Liver (tissue), 9 donors: ENCODE results near the gene MLH1. TPM values are rescaled to one million over a fixed set of nuclear protein-coding genes. Genes with fewer than 3 reads are reported as not detected.

Source experiments
- DNase-seq: peaks from one replicate; pipeline ENCODE4 v3.0.0-alpha.2; 2017; ENCODE audit warnings: low spot score
- H3K27ac ChIP-seq, 2 donors: one replicate each; pipeline ENCODE4 v1.7.0; 2013; ENCODE audit warnings: inconsistent platforms in 2 of 2, low read length in 2 of 2, control low read depth in 1 of 2, low read depth in 1 of 2, mild to moderate bottlenecking in 1 of 2
- H3K27me3 ChIP-seq, 4 donors: one replicate each; pipeline versions ENCODE4 v1.6.1 to v1.7.0; 2013; ENCODE audit warnings: low read length in 3 of 4, inconsistent platforms in 1 of 4, mild to moderate bottlenecking in 1 of 4, moderate library complexity in 1 of 4; ENCODE audit not compliant: control insufficient read depth in 4 of 4, insufficient read depth in 4 of 4
- H3K36me3 ChIP-seq, 4 donors: one replicate each; pipeline versions ENCODE4 v1.6.1 to v1.7.0; 2013; ENCODE audit warnings: low read length in 3 of 4, mild to moderate bottlenecking in 3 of 4, low read depth in 1 of 4, moderate library complexity in 1 of 4; ENCODE audit not compliant: control insufficient read depth in 4 of 4, insufficient read depth in 3 of 4
- H3K4me1 ChIP-seq, 4 donors: one replicate each; pipeline versions ENCODE4 v1.6.1 to v1.7.0; 2013; ENCODE audit warnings: low read length in 3 of 4, mild to moderate bottlenecking in 3 of 4, moderate library complexity in 1 of 4; ENCODE audit not compliant: control insufficient read depth in 4 of 4, insufficient read depth in 4 of 4
- H3K4me3 ChIP-seq, 3 donors: one replicate each; pipeline versions ENCODE4 v1.6.1 to v1.7.0; 2013; ENCODE audit warnings: low read length in 3 of 3, control low read depth in 1 of 3, low read depth in 1 of 3, mild to moderate bottlenecking in 1 of 3
- H3K9ac ChIP-seq, 2 donors: one replicate each; pipeline ENCODE4 v1.7.0; 2013; ENCODE audit warnings: low read length in 2 of 2, mild to moderate bottlenecking in 2 of 2, moderate library complexity in 2 of 2, control low read depth in 1 of 2, low read depth in 1 of 2
- H3K9me3 ChIP-seq, 4 donors: one replicate each; pipeline versions ENCODE4 v1.6.1 to v1.7.0; 2013; ENCODE audit warnings: low read length in 3 of 4; ENCODE audit not compliant: control insufficient read depth in 4 of 4
- CTCF ChIP-seq: fragments of 150-350 bp; IDR thresholded peaks from 2 replicates; pipeline ENCODE4 v1.5.1; 2017; ENCODE audit warnings: improper control_type of control experiment, low read depth, low read length; ENCODE audit not compliant: missing input control
- EGR1 ChIP-seq, 2 donors: IDR thresholded peaks; 2 replicates each; pipeline ENCODE4 v1.6.1; 2016 to 2018; ENCODE audit warnings: antibody characterized with exemption in 2 of 2, low read depth in 2 of 2
- GABPA ChIP-seq, 2 donors: IDR thresholded peaks in 1 of 2; conservative IDR thresholded peaks in 1 of 2; 2 replicates each; pipeline ENCODE4 v1.6.1; 2016; ENCODE audit warnings: antibody characterized with exemption in 2 of 2, mild to moderate bottlenecking in 1 of 2, moderate library complexity in 1 of 2
- HNF4A ChIP-seq, 2 donors: conservative IDR thresholded peaks; 2 replicates each; pipeline ENCODE4 v1.6.1; 2016; ENCODE audit warnings: antibody characterized with exemption in 2 of 2, mild to moderate bottlenecking in 2 of 2
- HNF4G ChIP-seq: IDR thresholded peaks from 2 replicates; pipeline ENCODE4 v1.6.1; 2016; ENCODE audit warnings: antibody characterized with exemption
- JUND ChIP-seq, 2 donors: IDR thresholded peaks; 2 replicates each; pipeline ENCODE4 v1.6.1; 2016; ENCODE audit warnings: antibody characterized with exemption in 2 of 2
- NR2F2 ChIP-seq: IDR thresholded peaks from 2 replicates; pipeline ENCODE4 v1.6.1; 2016; ENCODE audit warnings: antibody characterized with exemption
- RAD21 ChIP-seq, 2 donors: IDR thresholded peaks; 2 replicates each; pipeline ENCODE4 v1.6.1; 2016; ENCODE audit warnings: antibody characterized with exemption in 2 of 2, mild to moderate bottlenecking in 2 of 2
- REST ChIP-seq: IDR thresholded peaks from 2 replicates; pipeline ENCODE4 v1.6.1; 2016; ENCODE audit warnings: antibody characterized with exemption, mild to moderate bottlenecking
- RXRA ChIP-seq, 2 donors: IDR thresholded peaks; 2 replicates each; pipeline ENCODE4 v1.6.1; 2017 to 2018; ENCODE audit warnings: antibody characterized with exemption in 2 of 2, mild to moderate bottlenecking in 1 of 2
- SP1 ChIP-seq: IDR thresholded peaks from 2 replicates; pipeline ENCODE4 v1.6.1; 2018; ENCODE audit warnings: antibody characterized with exemption, mild to moderate bottlenecking
- TAF1 ChIP-seq: conservative IDR thresholded peaks from 2 replicates; pipeline ENCODE4 v1.6.1; 2016; ENCODE audit warnings: antibody characterized with exemption, mild to moderate bottlenecking
- YY1 ChIP-seq: IDR thresholded peaks from 2 replicates; pipeline ENCODE4 v1.6.1; 2016; ENCODE audit warnings: antibody characterized with exemption, mild to moderate bottlenecking
- ZBTB33 ChIP-seq: IDR thresholded peaks from 2 replicates; pipeline ENCODE4 v1.6.1; 2016; ENCODE audit warnings: antibody characterized with exemption
- WGBS: extraction: QIAGEN DNeasy Blood & Tissue Kit; methylation state at CpG from one replicate; pipeline ENCODE4 v1.1.7; 2013; 5-methylcytosine and 5-hydroxymethylcytosine counted together
- polyA plus RNA-seq, 2 donors: library from polyadenylated mRNA; stranded (reverse) in 1 of 2; unstranded in 1 of 2; fragments of 200-250 nt in 1 of 2; fragments of >200 nt in 1 of 2; fragmentation: Nextera tagmentation in 1 of 2; extraction: Ambion mirVana in 1 of 2; gene quantifications; one replicate each; pipeline versions ENCODE4 v1.2.1 to v1.2.3, GENCODE V29; 2013 to 2015
- total RNA-seq, 2 donors: library from RNA; depleted of rRNA; stranded (reverse); fragments of >200 nt; gene quantifications; one replicate each; pipeline ENCODE4 v1.2.3, GENCODE V29; 2014
- TF ChIP-seq, protein P1 (sequence below): IDR thresholded peaks from 2 replicates; pipeline ENCODE4 v1.6.1; 2016; ENCODE audit warnings: antibody characterized with exemption
- TF ChIP-seq, protein P2 (sequence below): IDR thresholded peaks from 2 replicates; pipeline ENCODE4 v1.6.1; 2016; ENCODE audit warnings: antibody characterized with exemption
- donor health status: healthy.
- donor health status: healthy.
- donor health status: healthy.
- donor health status: healthy.
- donor health status: healthy.

Gene MLH1
- total and polyA plus RNA-seq, 4 donors: 9.4 to 34.2 (median 22.5) TPM

- Histone ChIP-seq H3K27ac (no peak overlapping the region), H3K9ac (no peak overlapping the region), H3K4me3 (no peak overlapping the region), H3K27me3 (no peaks in the 10 kb centered on the region), H3K4me1 (peaks cover 0 to 3% (median 0%) of the 10 kb centered on the region in 4 donors), H3K36me3 (peaks cover 4 to 37% (median 24%) of the 10 kb centered on the region in 4 donors), H3K9me3 (no peaks in the 10 kb centered on the region)
- no peak for DNase-seq
- 84% methylated on average over 3 of the region's 3 CpGs for WGBS
- no peak for TF ChIP-seq NR2F2
- no peak for TF ChIP-seq YY1
- TF ChIP-seq EGR1 (IDR thresholded peaks at IDR 0.05; ENCODE audit: low read depth in 2 of 2): no peak
- no peak for TF ChIP-seq CTCF
- TF ChIP-seq HNF4A (conservative IDR thresholded peaks at IDR 0.05): no peak
- no peak for TF ChIP-seq REST
- TF ChIP-seq HNF4G: no peak
- TF ChIP-seq TAF1: no peak
- no peak for TF ChIP-seq SP1
- TF ChIP-seq JUND (IDR thresholded peaks at IDR 0.05): no peak
These were observed 74.3 kb downstream of the MLH1 start for GRCh38 chr3:37067577-37067976.

- Histone ChIP-seq H3K36me3 (peaks cover 4 to 38% (median 22%) of the 10 kb centered on the region in 4 donors), H3K4me1 (peaks cover 0 to 3% (median 0%) of the 10 kb centered on the region in 4 donors), H3K27ac (no peak overlapping the region), H3K9me3 (no peaks in the 10 kb centered on the region), H3K9ac (no peak overlapping the region), H3K4me3 (no peak overlapping the region), H3K27me3 (no peaks in the 10 kb centered on the region)
- no peak for TF ChIP-seq SP1
- TF ChIP-seq EGR1 (IDR thresholded peaks at IDR 0.05; ENCODE audit: low read depth in 2 of 2): no peak
- no peak for TF ChIP-seq REST
- TF ChIP-seq RAD21 (IDR thresholded peaks at IDR 0.05): no peak
- TF ChIP-seq, protein P1, sequence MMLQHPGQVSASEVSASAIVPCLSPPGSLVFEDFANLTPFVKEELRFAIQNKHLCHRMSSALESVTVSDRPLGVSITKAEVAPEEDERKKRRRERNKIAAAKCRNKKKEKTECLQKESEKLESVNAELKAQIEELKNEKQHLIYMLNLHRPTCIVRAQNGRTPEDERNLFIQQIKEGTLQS: no peak
- no peak for TF ChIP-seq RXRA (IDR thresholded peaks at IDR 0.05)
- TF ChIP-seq, protein P2, sequence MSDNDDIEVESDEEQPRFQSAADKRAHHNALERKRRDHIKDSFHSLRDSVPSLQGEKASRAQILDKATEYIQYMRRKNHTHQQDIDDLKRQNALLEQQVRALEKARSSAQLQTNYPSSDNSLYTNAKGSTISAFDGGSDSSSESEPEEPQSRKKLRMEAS: no peak
- TF ChIP-seq CTCF: no peak
- no peak for TF ChIP-seq JUND (IDR thresholded peaks at IDR 0.05)
- no peak for TF ChIP-seq GABPA (IDR thresholded peaks at IDR 0.05 in 1 of 2, conservative IDR thresholded peaks at IDR 0.05 in 1 of 2)
- TF ChIP-seq ZBTB33: no peak
- DNase-seq: no peak
- 96% methylated on average over 1 of the region's 1 CpG for WGBS
These were observed 74.7 kb downstream of the MLH1 start for GRCh38 chr3:37068031-37068430.
